ENCODE measurements around the gene ME3.

Gene ME3

DNA sequence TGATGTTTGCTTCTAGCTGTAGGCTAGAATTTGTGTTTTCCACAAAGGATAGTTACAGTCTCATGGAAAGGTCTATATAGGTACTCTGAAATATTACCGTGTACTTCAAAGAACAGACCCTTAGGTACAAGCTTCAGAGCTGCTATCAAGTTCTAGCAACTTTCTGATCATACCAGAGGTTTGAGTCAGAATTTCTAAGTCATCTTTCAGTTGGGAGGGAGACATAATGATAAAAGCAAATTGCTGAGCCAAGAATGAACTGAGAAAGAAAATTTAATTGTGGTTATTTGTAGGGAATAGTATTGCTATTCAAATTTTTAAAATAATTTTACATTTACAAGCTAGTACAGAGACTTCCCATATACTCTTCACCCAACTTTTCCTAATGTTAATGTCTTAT is 19.9 kb upstream of the ME3 start:
- DNase-seq = no peak

- DNase-seq = peak; percentile 38
Observed at GRCh38 chr11:86688398-86689179, 16.2 kb upstream of the ME3 start.

GRCh38 chr11:86687185-86687778 is 14.9 kb upstream of the ME3 start:
- DNase-seq = no peak

DNA sequence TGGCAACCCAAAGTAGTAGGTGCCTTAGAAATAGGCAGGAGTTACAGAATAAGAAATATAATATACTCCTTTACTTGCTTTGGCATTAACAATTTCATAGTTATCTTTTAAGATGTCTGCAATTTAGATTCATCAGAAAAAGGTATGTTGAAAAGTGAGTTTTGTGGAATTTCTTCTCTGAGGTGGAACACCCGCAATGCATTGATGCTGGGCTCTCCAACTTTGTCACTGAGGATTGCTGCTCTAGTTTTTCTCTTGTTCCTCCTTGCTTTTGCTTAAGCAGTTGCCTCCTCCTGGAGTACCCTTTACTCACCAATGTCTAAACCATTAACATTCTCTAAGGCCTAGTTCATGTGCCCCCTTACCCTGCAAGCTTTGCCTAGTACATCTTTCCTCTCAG is 14.1 kb upstream of the ME3 start:
- DNase-seq = no peak

- DNase-seq = no peak
Observed at GRCh38 chr11:86681483-86681756, 9.0 kb upstream of the ME3 start.

DNA sequence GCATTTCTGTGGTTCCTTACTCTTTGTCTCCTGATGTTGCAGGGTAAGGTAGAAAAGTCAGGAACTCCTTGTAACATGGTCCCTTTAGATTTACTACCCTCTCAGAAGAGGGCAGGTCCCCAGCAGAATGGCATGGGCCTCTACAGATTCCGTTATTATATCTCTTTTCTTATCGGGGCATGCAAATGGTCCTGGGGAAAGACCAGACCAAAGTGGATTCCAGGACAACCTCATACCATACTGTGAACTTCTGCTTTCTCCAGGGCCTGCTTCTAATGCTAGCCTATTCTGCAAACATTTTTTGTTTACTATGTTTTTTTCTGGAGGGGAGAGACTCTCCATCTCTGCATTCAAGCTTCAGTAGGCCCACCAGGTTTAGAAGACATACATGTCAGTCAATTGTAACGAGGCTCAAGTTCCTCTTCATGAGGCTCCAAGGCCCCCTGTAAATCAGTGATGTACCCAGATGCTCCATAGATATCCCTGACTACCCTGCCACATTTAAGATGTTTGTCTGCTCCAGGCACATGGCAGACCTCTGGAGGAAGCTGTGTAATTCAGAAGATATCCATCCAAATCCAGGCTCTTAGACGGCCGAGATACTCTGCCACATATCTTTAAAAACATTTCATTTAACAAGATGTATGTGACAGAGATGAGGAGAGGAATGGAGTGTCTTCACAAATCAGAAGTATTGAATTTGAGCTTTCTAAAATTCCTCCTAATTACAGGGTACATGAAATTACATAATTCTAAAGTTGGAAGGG is 8.5 kb upstream of the ME3 start:
- DNase-seq = no peak

- no peak for DNase-seq
Observed at GRCh38 chr11:86678823-86679222, 6.4 kb upstream of the ME3 start.

GRCh38 chr11:86678296-86678695 is 5.9 kb upstream of the ME3 start:
- DNase-seq = no peak

DNA sequence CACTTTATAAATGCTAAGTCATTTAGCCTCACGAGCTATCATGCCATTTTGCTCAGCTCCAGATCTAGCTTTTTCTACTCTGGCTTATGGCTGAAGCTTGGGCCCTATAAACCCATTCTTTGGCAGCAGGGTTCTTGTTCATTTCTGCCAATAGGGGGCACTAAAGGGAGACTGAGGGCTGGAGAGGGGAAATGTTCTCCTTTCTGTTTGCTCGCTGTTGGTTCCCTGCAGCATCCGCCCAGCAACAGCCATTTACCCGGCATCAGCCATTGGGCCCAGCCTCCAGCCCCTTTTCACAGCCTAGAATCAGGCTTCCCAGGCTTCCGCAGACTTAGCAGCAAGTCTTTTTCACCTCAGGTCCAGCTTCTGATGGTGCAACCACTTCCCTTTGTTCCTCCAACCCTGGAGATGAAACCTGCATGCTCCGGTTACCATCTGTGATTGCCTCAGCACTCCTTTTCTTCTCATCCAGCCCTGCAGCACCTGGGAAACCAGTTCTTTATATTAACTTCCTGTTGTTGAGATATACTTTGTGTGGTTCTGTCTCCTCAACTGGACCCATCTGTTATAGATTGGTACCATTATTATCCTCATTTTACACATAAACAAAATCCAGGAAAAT is 4.2 kb upstream of the ME3 start:
- peak; percentile 82 for DNase-seq

DNA sequence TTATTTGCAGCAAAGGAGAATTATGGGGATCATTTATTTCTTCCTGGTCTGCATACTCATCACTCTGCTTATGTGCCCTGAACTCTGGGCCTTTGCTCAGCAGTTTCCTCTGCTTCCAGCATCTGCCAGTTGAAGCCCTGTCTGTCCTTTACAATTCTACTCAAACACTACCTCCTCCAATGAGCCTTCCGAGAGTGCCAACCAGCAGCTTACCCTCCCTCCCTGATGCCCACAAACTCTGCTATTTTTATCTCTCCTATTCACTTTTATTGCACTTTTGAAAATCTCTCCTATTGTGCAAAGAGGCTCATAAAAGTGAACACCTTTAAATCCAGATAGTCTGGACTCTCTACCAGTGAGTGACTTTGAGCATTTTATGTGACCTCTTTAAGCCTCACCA is 3.6 kb upstream of the ME3 start:
- no peak for DNase-seq

GRCh38 chr11:86675017-86675416 is 2.6 kb upstream of the ME3 start:
- DNase-seq = no peak

DNA sequence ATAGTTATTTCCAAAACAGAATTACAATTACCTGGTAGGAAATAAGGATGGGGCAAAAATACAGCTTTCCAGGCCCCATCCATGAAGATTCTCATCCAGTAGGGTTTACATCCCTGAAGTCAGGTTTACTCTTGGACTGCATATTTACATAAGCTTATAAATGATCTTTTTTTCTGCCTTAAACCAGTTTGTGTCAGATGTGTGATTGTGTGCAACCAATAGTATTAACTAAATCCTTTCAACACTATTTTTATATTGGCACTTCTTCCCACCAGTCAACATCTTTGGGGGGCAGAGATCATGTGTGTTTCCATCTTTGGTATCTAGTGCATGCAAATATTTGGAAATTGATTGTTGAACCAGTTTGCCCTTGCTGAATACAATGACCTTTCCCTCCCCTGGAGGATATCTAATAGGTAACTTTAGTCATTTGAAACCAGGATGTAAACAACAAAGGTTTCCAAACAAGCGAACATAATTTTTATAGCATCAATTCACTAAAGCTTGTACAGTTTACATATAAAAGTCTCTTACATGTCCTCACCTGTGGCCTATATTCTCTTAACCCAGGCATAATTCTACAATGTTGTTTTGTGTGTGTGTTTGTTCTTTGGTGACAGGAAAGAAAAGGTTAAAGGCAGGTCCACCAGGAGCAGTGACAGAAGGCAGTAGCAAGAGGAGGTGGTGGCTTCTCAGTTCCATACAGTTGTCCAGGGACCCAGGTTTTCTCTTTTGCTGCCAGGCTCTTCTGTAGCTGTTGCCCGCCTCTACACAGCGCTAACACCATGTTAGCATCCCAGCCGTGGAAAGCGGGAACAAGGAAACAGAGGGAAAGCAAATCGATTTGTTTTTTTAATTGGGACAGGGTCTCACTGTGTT is 1.7 kb upstream of the ME3 start:
- DNase-seq = peak; percentile 67

- DNase-seq = no peak
Observed at GRCh38 chr11:86673055-86673843, 833 bp upstream of the ME3 start.

- DNase-seq = peak; percentile 88
Observed at GRCh38 chr11:86671531-86672006, 847 bp downstream of the ME3 start.

- DNase-seq = peak; percentile 31
Observed at GRCh38 chr11:86670911-86671310, 1.5 kb downstream of the ME3 start.

DNA sequence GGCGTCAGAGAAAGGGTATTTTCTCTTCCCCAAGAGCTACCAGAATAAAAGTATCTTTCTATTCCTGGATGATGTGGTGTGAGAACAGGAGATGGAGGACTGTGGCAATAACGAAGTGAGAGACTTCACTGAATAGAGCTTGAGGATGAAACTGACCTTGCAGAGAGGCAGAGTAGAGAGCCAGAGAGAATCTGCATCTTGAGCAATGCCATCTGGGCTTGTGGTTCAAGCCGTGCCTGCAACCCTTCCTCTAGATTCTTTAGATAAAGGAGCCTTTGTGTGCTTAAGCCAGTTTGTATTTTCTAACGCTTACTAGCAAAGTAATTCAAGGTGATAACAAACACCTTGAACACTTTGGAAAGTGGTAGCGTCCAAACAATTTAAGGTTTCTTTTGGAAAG is 2.2 kb downstream of the ME3 start:
- no peak for DNase-seq

GRCh38 chr11:86669424-86669823 is 3.0 kb downstream of the ME3 start:
- DNase-seq = no peak

GRCh38 chr11:86668929-86669328 is 3.5 kb downstream of the ME3 start:
- no peak for DNase-seq

- no peak for DNase-seq
Observed at GRCh38 chr11:86666193-86666592, 6.2 kb downstream of the ME3 start.

DNA sequence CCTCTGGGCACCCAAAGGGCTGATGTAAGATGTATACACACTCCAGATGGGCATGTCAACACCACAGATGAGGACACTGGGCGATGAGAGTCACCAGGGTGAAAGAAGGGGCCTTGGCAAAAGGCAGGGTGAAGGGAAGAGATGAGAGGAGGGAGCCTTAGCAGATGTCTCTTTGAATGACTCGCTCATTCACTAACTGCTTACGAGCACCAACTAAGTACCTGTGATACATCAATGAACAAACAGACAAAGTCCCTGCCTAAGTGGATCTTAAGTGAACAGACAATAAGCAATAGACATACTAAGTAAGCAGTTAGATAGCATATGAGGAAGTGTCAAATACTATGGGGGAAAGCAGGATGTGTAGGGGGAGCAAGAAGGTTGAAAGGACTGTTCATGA is 7.5 kb downstream of the ME3 start:
- DNase-seq = peak; percentile 97

DNA sequence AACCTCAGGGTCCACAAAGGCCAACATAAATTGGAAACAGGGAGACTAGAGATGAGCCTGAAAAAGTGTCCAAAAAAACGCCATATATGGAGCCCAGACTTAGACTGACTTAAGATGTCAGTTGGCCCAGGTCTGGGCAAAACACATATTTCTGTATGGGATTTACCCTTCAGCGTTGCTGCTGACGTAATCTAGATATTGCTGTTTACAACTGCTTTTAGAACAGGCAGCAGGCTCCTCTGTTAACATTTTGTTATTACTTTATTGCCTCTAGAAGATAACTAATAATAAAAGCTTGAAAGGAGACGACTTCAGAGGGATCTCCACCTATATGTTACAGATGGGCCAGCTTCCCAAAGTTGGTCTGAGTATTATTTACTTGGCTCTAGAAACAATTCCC is 8.7 kb downstream of the ME3 start:
- no peak for DNase-seq

- no peak for DNase-seq
Observed at GRCh38 chr11:86663291-86663690, 9.1 kb downstream of the ME3 start.

Data from DMS53 (cell line).